OCI-LY3 (cell line): Measurements from ENCODE around the gene JPH3.

ENCODE experiments used
- H2AFZ ChIP-seq: fragments of 200-600, 300-600 bp; shearing (Covaris generic); 2 replicates; pipeline ENCODE4 v1.6.0; 2014; ENCODE audit warnings: antibody characterized with exemption, low read depth, low read length
- H3K27ac ChIP-seq: fragments of 200-600, 300-600 bp; sonication (generic); 2 replicates; pipeline ENCODE4 v1.5.1; 2014; ENCODE audit warnings: mild to moderate bottlenecking, low read length, moderate library complexity, mixed read lengths
- H3K27me3 ChIP-seq: fragments of 200-600, 300-600 bp; sonication (generic); 2 replicates; pipeline ENCODE4 v1.6.1; 2014; ENCODE audit warnings: low read depth, low read length, mixed read lengths
- H3K36me3 ChIP-seq: fragments of 200-600, 300-600 bp; sonication (generic); replicated peaks from 2 replicates; pipeline ENCODE3; 2014; ENCODE audit warnings: low read depth, low read length, mixed read lengths
- H3K4me1 ChIP-seq: fragments of 300-600, 200-600 bp; sonication (generic); 2 replicates; pipeline ENCODE4 v1.6.1; 2014; ENCODE audit warnings: low read length, mixed read lengths
- H3K4me2 ChIP-seq: fragments of 200-600, 300-600 bp; sonication (generic); 2 replicates; pipeline ENCODE4 v1.6.1; 2014; ENCODE audit warnings: low read length, mixed read lengths
- H3K4me3 ChIP-seq: fragments of 300-600, 200-600 bp; sonication (generic); 2 replicates; pipeline ENCODE4 v1.5.1; 2014; ENCODE audit warnings: antibody characterized with exemption, mild to moderate bottlenecking, low read length, moderate library complexity
- H3K79me2 ChIP-seq: fragments of 300-600, 200-600 bp; shearing (Covaris generic); 2 replicates; pipeline ENCODE4 v1.6.1; 2014; ENCODE audit warnings: mild to moderate bottlenecking, low read length, mixed read lengths
- H3K9ac ChIP-seq: fragments of 300-600, 200-600 bp; shearing (Covaris generic); 2 replicates; pipeline ENCODE4 v1.6.0; 2014; ENCODE audit warnings: mild to moderate bottlenecking, low read length, moderate library complexity
- H3K9me3 ChIP-seq: fragments of 200-600, 300-600 bp; shearing (Covaris generic); 2 replicates; pipeline ENCODE4 v1.6.1; 2014; ENCODE audit warnings: low read length, mixed read lengths; ENCODE audit not compliant: insufficient read depth
- H4K20me1 ChIP-seq: fragments of 200-600, 300-600 bp; sonication (generic); 2 replicates; pipeline ENCODE4 v1.6.1; 2016; ENCODE audit warnings: low read length, mixed read lengths; ENCODE audit not compliant: insufficient read depth
- CTCF ChIP-seq: fragments of 200-600, 300-600 bp; sonication (generic); IDR thresholded peaks from 2 replicates; pipeline ENCODE4 v1.5.1; 2014; ENCODE audit warnings: antibody characterized with exemption, low read length, low read depth
- EZH2phosphoT487 ChIP-seq: fragments of 200-600 bp; shearing (Covaris generic); IDR thresholded peaks from 2 replicates; pipeline ENCODE4 v1.6.1; 2018; ENCODE audit warnings: antibody characterized with exemption, mixed run types, low read depth

Gene JPH3

GRCh38 chr16:87556941-87557459 lies 45.3 kb upstream of the JPH3 start:
- H3K27ac ChIP-seq = no peak overlapping the region
- no peak overlapping the region for H2AFZ ChIP-seq
- H3K9ac ChIP-seq = no peak overlapping the region
- H3K4me2 ChIP-seq = no peak overlapping the region
- H3K4me3 ChIP-seq = no peak overlapping the region
- no peaks in the 10 kb centered on the region for H4K20me1 ChIP-seq
- no peaks in the 10 kb centered on the region for H3K9me3 ChIP-seq
- H3K27me3 ChIP-seq = peaks cover 16% of the 10 kb centered on the region
- H3K36me3 ChIP-seq = no peaks in the 10 kb centered on the region
- H3K4me1 ChIP-seq = no peaks in the 10 kb centered on the region
- no peak for TF ChIP-seq EZH2phosphoT487
- no peak for TF ChIP-seq CTCF
- no peaks in the 10 kb centered on the region for H3K79me2 ChIP-seq

GRCh38 chr16:87558682-87559081 lies 43.6 kb upstream of the JPH3 start:
- H3K27me3 ChIP-seq = peaks cover 8% of the 10 kb centered on the region; the same call in 1 of the 2 replicates
- H3K27ac ChIP-seq = no peak overlapping the region
- no peak for TF ChIP-seq CTCF
- H3K4me3 ChIP-seq = no peak overlapping the region
- H3K9me3 ChIP-seq = no peaks in the 10 kb centered on the region
- no peak overlapping the region for H2AFZ ChIP-seq
- no peaks in the 10 kb centered on the region for H3K79me2 ChIP-seq
- no peak overlapping the region for H3K9ac ChIP-seq
- no peaks in the 10 kb centered on the region for H4K20me1 ChIP-seq
- no peaks in the 10 kb centered on the region for H3K36me3 ChIP-seq
- H3K4me1 ChIP-seq = no peaks in the 10 kb centered on the region
- no peak overlapping the region for H3K4me2 ChIP-seq

- no peak overlapping the region for H3K4me3 ChIP-seq
- H3K9me3 ChIP-seq = no peaks in the 10 kb centered on the region
- no peak overlapping the region for H3K4me2 ChIP-seq
- no peak overlapping the region for H3K9ac ChIP-seq
- no peak overlapping the region for H3K27ac ChIP-seq
- H3K4me1 ChIP-seq = no peaks in the 10 kb centered on the region
- no peaks in the 10 kb centered on the region for H3K79me2 ChIP-seq
- H3K36me3 ChIP-seq = no peaks in the 10 kb centered on the region
- no peak overlapping the region for H2AFZ ChIP-seq
- TF ChIP-seq EZH2phosphoT487 (no peak), CTCF (no peak)
- no peaks in the 10 kb centered on the region for H4K20me1 ChIP-seq
- H3K27me3 ChIP-seq = peaks cover 8% of the 10 kb centered on the region; the same call in 1 of the 2 replicates
Measured at GRCh38 chr16:87559945-87560344, 42.4 kb upstream of the JPH3 start.

- no peak overlapping the region for H3K9ac ChIP-seq
- TF ChIP-seq EZH2phosphoT487 (no peak), CTCF (no peak)
- no peak overlapping the region for H3K4me2 ChIP-seq
Measured at GRCh38 chr16:87560428-87561199, 41.7 kb upstream of the JPH3 start.

More at GRCh38 chr16:87560428-87561199, 41.7 kb upstream of the JPH3 start:
- H3K27me3 ChIP-seq = peaks cover 8% of the 10 kb centered on the region; the same call in 1 of the 2 replicates
- no peak overlapping the region for H2AFZ ChIP-seq
- no peaks in the 10 kb centered on the region for H3K9me3 ChIP-seq
- H3K4me3 ChIP-seq = no peak overlapping the region
- H3K36me3 ChIP-seq = no peaks in the 10 kb centered on the region
- H4K20me1 ChIP-seq = no peaks in the 10 kb centered on the region
- no peaks in the 10 kb centered on the region for H3K79me2 ChIP-seq
- no peak overlapping the region for H3K27ac ChIP-seq
- H3K4me1 ChIP-seq = no peaks in the 10 kb centered on the region
